ENCODE results near the gene NEDD4L.

- no peak for TF ChIP-seq NR2F1 (conservative IDR thresholded peaks at IDR 0.05)
- no peak for TF ChIP-seq MTA3 (IDR thresholded peaks at IDR 0.05; ENCODE audit: borderline replicate concordance, low read length)
- TF ChIP-seq MAX (IDR thresholded peaks at IDR 0.05; ENCODE audit: low read depth, low read length), result no peak
- no peak for TF ChIP-seq CTCF (IDR thresholded peaks at IDR 0.05 in 2 of 3, conservative IDR thresholded peaks at IDR 0.05 in 1 of 3; ENCODE audit: control insufficient read depth in 2 of 3, extremely low read depth in 1 of 3, insufficient read depth in 1 of 3, low read depth in 3 of 3, low read length in 3 of 3)
- no peak for TF ChIP-seq POLR2A (IDR thresholded peaks at IDR 0.05; ENCODE audit: low read depth, low read length)
Measured at GRCh38 chr18:58394602-58395425, 350.8 kb downstream of the NEDD4L start.
